Epithelial cell of esophagus (primary cell): Measurements from ENCODE around the gene PLCXD3.

Experiments used
- DNase-seq: peaks from one replicate; pipeline ENCODE4 v3.0.0; 2010; ENCODE audit warnings: low read depth
- H3K4me3 ChIP-seq: 2 replicates; pipeline ENCODE4 v1.5.1; 2011; ENCODE audit warnings: mild to moderate bottlenecking, low read length, control low read depth
- CTCF ChIP-seq: IDR thresholded peaks from 2 replicates; pipeline ENCODE4 v1.5.1; 2011; ENCODE audit warnings: low read depth, mild to moderate bottlenecking, low read length, control low read depth, inconsistent platforms; ENCODE audit not compliant: insufficient read depth; ENCODE audit errors: missing control alignments

Gene PLCXD3

GRCh38 chr5:41415242-41415641, 95.2 kb downstream of the PLCXD3 start:
- no peak overlapping the region for H3K4me3 ChIP-seq
- no peak for TF ChIP-seq CTCF
- DNase-seq, result no peak

GRCh38 chr5:41414598-41414997, 95.8 kb downstream of the PLCXD3 start:
- no peak for TF ChIP-seq CTCF
- DNase-seq, result peak; percentile 92
- H3K4me3 ChIP-seq, result no peak overlapping the region

GRCh38 chr5:41413074-41413473, 97.3 kb downstream of the PLCXD3 start:
- no peak for DNase-seq
- no peak overlapping the region for H3K4me3 ChIP-seq
- no peak for TF ChIP-seq CTCF

GRCh38 chr5:41412496-41412895, 97.9 kb downstream of the PLCXD3 start:
- TF ChIP-seq CTCF, result no peak
- no peak overlapping the region for H3K4me3 ChIP-seq
- no peak for DNase-seq

- H3K4me3 ChIP-seq, result no peak overlapping the region
- no peak for TF ChIP-seq CTCF
- no peak for DNase-seq
These were observed 99.7 kb downstream of the PLCXD3 start for GRCh38 chr5:41410737-41411136.

- no peak overlapping the region for H3K4me3 ChIP-seq
- TF ChIP-seq CTCF, result no peak
- no peak for DNase-seq
These were observed 100.1 kb downstream of the PLCXD3 start for GRCh38 chr5:41410307-41410706.

GRCh38 chr5:41408676-41409443, 101.5 kb downstream of the PLCXD3 start:
- TF ChIP-seq CTCF, result no peak
- peak; percentile 67 for DNase-seq
- no peak overlapping the region for H3K4me3 ChIP-seq
